ENCODE data around the gene TPM2. TPM values are rescaled to one million over a fixed set of nuclear protein-coding genes. Genes with fewer than 3 reads are reported as not detected.

Gene TPM2
- total and polyA plus RNA-seq, 2 donors (not counting 1 experiment from before 2014, with no cell fraction given): 2.4 to 6.3 TPM

- H3K4me2 ChIP-seq (replicated peaks; ENCODE audit: low read depth, low read length, poor library complexity, severe bottlenecking): peak overlapping the region; percentile 93
- peak overlapping the region; percentile 83 for H2AFZ ChIP-seq (ENCODE audit: insufficient read depth, low read depth, low read length, poor library complexity, severe bottlenecking)
- H3K4me3 ChIP-seq (ENCODE audit: control extremely low read depth in 1 of 5, extremely low read depth in 1 of 5, insufficient read depth in 1 of 5, low read depth in 2 of 5, low read length in 4 of 5): peak overlapping the region; percentile 76 to 90 (median 84)
- under 1% methylated on average over 51 of the region's 58 CpGs for WGBS (ENCODE audit: insufficient coverage)
- H3K27me3 ChIP-seq (replicated peaks in 1 of 4; ENCODE audit: control extremely low read depth in 1 of 4, control insufficient read depth in 3 of 4, insufficient read depth in 4 of 4, low read length in 3 of 4): no peaks in the 10 kb centered on the region
- H3K79me2 ChIP-seq (ENCODE audit: control insufficient read depth, insufficient read depth, low read length): peaks cover 48% of the 10 kb centered on the region
- Mint-ChIP-seq H3K4me3 (peak overlapping the region; percentile 97), H3K9me3 (ENCODE audit: insufficient read depth) (no peaks in the 10 kb centered on the region), H3K4me1 (peaks cover 81% of the 10 kb centered on the region), H3K27ac (peak overlapping the region; percentile 97), H3K27me3 (no peaks in the 10 kb centered on the region)
- H3K4me1 ChIP-seq (ENCODE audit: control insufficient read depth in 2 of 2, insufficient read depth in 2 of 2, low read length in 2 of 2): peaks cover 76 to 92% of the 10 kb centered on the region in 2 donors
- H3K9ac ChIP-seq (ENCODE audit: low read length): peak overlapping the region; percentile 88
- POLR2A ChIA-PET: interaction anchor here (0.7 to 9.7 kb wide), 16 partner anchors 8 to 102 kb away, joined by 3 to 114 read pairs (median 8); partner anchors contain the start of genes ARHGEF39, CCDC107, CD72 and CREB3
- peaks cover 0 to 13% of the 10 kb centered on the region in 2 experiments for H3K36me3 ChIP-seq (replicated peaks in 1 of 2; ENCODE audit: control extremely low read depth in 1 of 2, control insufficient read depth in 1 of 2, extremely low read depth in 1 of 2, insufficient read depth in 2 of 2, low read length in 1 of 2)
- DNase-seq: peak; percentile 95
- no peaks in the 10 kb centered on the region for H4K20me1 ChIP-seq (ENCODE audit: control insufficient read depth, insufficient read depth, low read length, poor library complexity, severe bottlenecking)
- peak overlapping the region; percentile 88 to 95 for H3K27ac ChIP-seq (ENCODE audit: low read length in 2 of 2)
- no peaks in the 10 kb centered on the region for H3K9me3 ChIP-seq (ENCODE audit: control extremely low read depth in 1 of 3, control insufficient read depth in 2 of 3, insufficient read depth in 1 of 3, low read length in 2 of 3)
- intact Hi-C loops (cut with micrococcal nuclease): loop anchor here (1.0 to 2.0 kb wide), 8 partner anchors 10 to 169 kb away; partner anchors contain the start of genes CCDC107, CREB3, HINT2 and RMRP
- peak; percentile 89 for ATAC-seq (ENCODE audit: low read depth)
- peak; percentile 94 for TF ChIP-seq CTCF (IDR thresholded peaks at IDR 0.05)
- no peak for TF ChIP-seq EZH2 (IDR thresholded peaks at IDR 0.05; ENCODE audit: borderline replicate concordance, insufficient read depth, low read depth, low read length, poor library complexity, severe bottlenecking)
- CTCF ChIA-PET: interaction anchor here (0.6 to 15.0 kb wide), 28 partner anchors 11 to 530 kb away, joined by 3 to 357 read pairs (median 6); partner anchors contain the start of genes ARHGEF39, CCDC107, CD72 and CREB3
Measured at GRCh38 chr9:35646533-35647265, 43.0 kb downstream of the TPM2 start.
